Measurements from ENCODE around the gene HOXA5. TPM values are rescaled to one million over a fixed set of nuclear protein-coding genes. Genes with fewer than 3 reads are reported as not detected.

Gene HOXA5
- total RNA-seq, 1 experiment from 2014 or later: 7.4 TPM

DNA sequence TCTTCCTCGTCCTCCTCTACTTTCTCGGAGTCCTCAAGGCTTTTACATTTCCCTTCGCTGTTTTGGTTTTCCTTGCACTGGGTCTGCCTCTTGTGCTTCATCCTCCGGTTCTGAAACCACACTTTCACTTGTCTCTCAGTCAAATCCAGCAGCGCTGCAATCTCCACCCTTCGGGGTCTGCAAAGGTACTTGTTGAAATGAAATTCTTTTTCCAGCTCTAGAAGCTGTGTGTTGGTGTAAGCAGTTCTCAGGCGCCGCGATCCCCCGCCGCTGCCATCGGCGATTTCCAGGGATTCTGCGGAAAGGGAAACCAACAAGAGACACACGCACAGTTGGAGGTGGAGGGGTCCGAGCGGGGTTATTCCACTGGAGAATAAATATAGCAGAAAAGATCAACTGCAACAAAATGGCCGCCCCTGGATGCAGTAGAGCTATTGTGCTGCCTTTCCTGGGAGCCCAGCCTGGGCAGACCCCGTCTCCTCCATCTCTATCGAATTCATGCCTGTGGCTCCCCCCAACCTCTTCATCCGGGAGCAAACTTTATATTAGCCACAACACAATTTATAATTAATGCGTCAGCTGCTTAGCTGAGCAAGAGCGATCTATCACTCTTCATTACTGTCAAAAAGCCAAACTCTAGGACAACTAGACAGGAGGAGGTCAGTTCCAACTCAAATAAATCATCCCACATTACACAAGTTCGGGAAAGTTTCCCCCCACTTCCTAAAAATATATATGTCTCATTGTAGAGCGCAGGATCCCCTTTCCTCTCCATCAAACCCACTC, 42.1 kb downstream of the HOXA5 start:
- BruUV-seq (replicated peaks): no TSS peak
- TF ChIP-seq, protein P1, sequence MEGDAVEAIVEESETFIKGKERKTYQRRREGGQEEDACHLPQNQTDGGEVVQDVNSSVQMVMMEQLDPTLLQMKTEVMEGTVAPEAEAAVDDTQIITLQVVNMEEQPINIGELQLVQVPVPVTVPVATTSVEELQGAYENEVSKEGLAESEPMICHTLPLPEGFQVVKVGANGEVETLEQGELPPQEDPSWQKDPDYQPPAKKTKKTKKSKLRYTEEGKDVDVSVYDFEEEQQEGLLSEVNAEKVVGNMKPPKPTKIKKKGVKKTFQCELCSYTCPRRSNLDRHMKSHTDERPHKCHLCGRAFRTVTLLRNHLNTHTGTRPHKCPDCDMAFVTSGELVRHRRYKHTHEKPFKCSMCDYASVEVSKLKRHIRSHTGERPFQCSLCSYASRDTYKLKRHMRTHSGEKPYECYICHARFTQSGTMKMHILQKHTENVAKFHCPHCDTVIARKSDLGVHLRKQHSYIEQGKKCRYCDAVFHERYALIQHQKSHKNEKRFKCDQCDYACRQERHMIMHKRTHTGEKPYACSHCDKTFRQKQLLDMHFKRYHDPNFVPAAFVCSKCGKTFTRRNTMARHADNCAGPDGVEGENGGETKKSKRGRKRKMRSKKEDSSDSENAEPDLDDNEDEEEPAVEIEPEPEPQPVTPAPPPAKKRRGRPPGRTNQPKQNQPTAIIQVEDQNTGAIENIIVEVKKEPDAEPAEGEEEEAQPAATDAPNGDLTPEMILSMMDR (IDR thresholded peaks at IDR 0.05; ENCODE audit: unreplicated experiment): no peak
- H3K4me3 Mint-ChIP-seq (ENCODE audit: unreplicated experiment): peak overlapping the region; percentile 83
- peak overlapping the region; percentile 99 for H3K27ac Mint-ChIP-seq (ENCODE audit: low read depth, unreplicated experiment)
- H3K27me3 Mint-ChIP-seq (ENCODE audit: insufficient read depth, unreplicated experiment): no peaks in the 10 kb centered on the region
- H3K4me1 Mint-ChIP-seq (ENCODE audit: insufficient read depth, unreplicated experiment): peaks cover 60% of the 10 kb centered on the region
- DNase-seq (ENCODE audit: unreplicated experiment): peak; percentile 59
- intact Hi-C loops (cut with micrococcal nuclease): no loop called here
- ChIA-PET POLR2A (interaction anchor here (0.6 to 12.8 kb wide), 10 partner anchors 6 to 402 kb away, joined by 3 to 663 read pairs (median 90); partner anchors contain the start of genes HOXA5 and SKAP2), CTCF (interaction anchor here (1.2 to 6.6 kb wide), 8 partner anchors 10 to 419 kb away, joined by 3 to 198 read pairs (median 12); partner anchors contain the start of gene HOXA5)
- no peaks in the 10 kb centered on the region for H3K9me3 Mint-ChIP-seq (ENCODE audit: unreplicated experiment)
- peaks cover 53% of the 10 kb centered on the region for H3K36me3 Mint-ChIP-seq (ENCODE audit: insufficient read depth, unreplicated experiment)

DNA sequence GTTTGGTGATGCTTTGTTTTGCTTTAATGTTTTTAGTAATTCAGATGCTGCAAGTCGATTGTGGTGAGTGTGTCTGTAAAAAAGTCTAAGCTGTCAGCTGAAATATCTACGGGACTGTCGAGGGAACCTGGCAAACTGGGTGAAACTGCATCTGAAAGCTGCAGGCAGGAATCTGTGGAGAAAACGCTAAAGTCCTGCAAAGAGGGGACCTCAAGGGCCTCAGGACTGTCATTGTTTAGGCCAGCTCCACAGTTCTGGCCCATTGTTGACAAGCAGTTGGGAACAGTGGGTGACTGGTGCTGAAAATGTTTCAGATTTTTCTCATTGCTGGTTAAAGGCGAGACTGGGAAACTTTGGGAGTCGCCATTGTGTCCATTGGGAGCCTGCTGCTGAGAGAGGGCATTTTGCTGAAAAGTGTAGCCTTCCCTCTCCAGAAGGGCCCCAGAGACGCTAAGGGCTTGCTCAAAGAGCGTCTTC, 42.7 kb downstream of the HOXA5 start:
- H3K27ac Mint-ChIP-seq (ENCODE audit: low read depth, unreplicated experiment): peak overlapping the region; percentile 99
- peak overlapping the region; percentile 83 for H3K4me3 Mint-ChIP-seq (ENCODE audit: unreplicated experiment)
- H3K27me3 Mint-ChIP-seq (ENCODE audit: insufficient read depth, unreplicated experiment): no peaks in the 10 kb centered on the region
- H3K9me3 Mint-ChIP-seq (ENCODE audit: unreplicated experiment): no peaks in the 10 kb centered on the region
- CTCF ChIA-PET: interaction anchor here (0.6 to 6.6 kb wide), 11 partner anchors 9 to 418 kb away, joined by 3 to 198 read pairs (median 9); partner anchors contain the start of genes HOXA4 and HOXA5
- POLR2A ChIA-PET: interaction anchor here (0.5 to 12.8 kb wide), 11 partner anchors 7 to 640 kb away, joined by 3 to 663 read pairs (median 42); partner anchors contain the start of genes HOXA5 and SKAP2
- DNase-seq (ENCODE audit: unreplicated experiment): peak; percentile 48
- intact Hi-C loops (cut with micrococcal nuclease): no loop called here
- H3K4me1 Mint-ChIP-seq (ENCODE audit: insufficient read depth, unreplicated experiment): peaks cover 60% of the 10 kb centered on the region
- no TSS peak for BruUV-seq (replicated peaks)
- peaks cover 47% of the 10 kb centered on the region for H3K36me3 Mint-ChIP-seq (ENCODE audit: insufficient read depth, unreplicated experiment)
- TF ChIP-seq, protein P1 (IDR thresholded peaks at IDR 0.05; ENCODE audit: unreplicated experiment): no peak

DNA sequence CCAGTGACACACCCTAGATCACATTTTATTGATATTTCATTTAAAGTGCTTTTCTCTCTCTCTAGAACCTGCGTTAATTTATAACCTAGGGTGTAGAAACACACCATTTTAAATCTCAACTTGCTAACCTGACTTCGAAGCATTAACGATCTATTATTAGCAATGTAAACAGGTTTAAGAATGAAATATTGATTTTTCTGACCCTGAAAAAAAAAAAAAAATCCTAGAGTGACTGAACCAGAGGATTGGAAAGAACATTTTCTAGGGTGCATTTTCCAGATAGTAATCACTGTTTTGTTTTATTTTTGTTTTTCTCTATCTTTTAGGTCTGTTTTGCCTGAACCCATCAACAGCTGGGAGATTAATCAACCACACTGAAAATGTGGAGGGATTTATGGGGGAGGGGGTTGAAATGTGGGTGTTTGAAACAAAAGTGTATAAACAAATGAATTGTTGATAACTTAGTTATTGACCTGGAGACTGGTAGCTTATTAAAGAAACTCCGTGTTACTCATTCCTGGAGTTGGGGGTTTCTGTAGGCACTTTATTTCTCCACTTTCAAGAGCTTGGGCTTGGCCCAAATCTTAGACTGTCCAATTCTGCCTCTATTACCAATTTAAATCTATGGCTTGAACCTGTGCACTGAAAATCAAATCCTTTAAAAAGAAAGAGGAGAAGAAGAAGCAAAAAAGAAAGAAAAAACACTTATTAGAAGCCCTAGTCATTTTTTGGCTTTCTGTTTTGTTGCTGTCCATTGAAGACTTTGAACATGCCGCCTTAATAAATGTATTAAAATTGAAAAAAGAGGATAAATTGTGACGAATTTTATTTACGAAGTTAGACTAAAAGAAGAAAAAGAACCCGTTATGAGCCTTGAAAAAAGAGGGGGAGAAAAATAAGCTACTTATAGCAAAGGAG, 43.8 kb downstream of the HOXA5 start:
- Mint-ChIP-seq H3K36me3 (ENCODE audit: insufficient read depth, unreplicated experiment) (peaks cover 45% of the 10 kb centered on the region), H3K4me1 (ENCODE audit: insufficient read depth, unreplicated experiment) (peaks cover 60% of the 10 kb centered on the region), H3K27me3 (ENCODE audit: insufficient read depth, unreplicated experiment) (no peaks in the 10 kb centered on the region), H3K27ac (ENCODE audit: low read depth, unreplicated experiment) (peak overlapping the region; percentile 99), H3K9me3 (ENCODE audit: unreplicated experiment) (no peaks in the 10 kb centered on the region), H3K4me3 (ENCODE audit: unreplicated experiment) (peak overlapping the region; percentile 83)
- BruUV-seq (replicated peaks): no TSS peak
- TF ChIP-seq, protein P1 (IDR thresholded peaks at IDR 0.05; ENCODE audit: unreplicated experiment): no peak
- intact Hi-C loops (cut with micrococcal nuclease): loop anchor here (1.0 to 5.0 kb wide), 4 partner anchors 12 to 417 kb away; no protein-coding TSS in a partner anchor
- CTCF ChIA-PET: interaction anchor here (0.6 to 6.6 kb wide), 20 partner anchors 9 to 417 kb away, joined by 3 to 198 read pairs (median 6); partner anchors contain the start of genes HOXA4 and HOXA5
- no peak for DNase-seq (ENCODE audit: unreplicated experiment)
- POLR2A ChIA-PET: interaction anchor here (0.5 to 12.8 kb wide), 27 partner anchors 8 to 900 kb away, joined by 3 to 663 read pairs (median 4); partner anchors contain the start of genes HOXA5 and SKAP2

All from MCF 10A (cell line).